HG02588 (cell line): ENCODE measurements around the gene SESN2.

Experiments
- ATAC-seq: cut with Tn5 transposase; IDR thresholded peaks from one replicate; pipeline ENCODE4 v1.9.1; 2021; ENCODE audit warnings: mild to moderate bottlenecking, moderate library complexity; ENCODE audit not compliant: unreplicated experiment

The SESN2 gene

GRCh38 chr1:28249013-28249865 is 10.1 kb upstream of the SESN2 start:
- no peak for ATAC-seq

- ATAC-seq, result no peak
Observed at GRCh38 chr1:28249866-28250295, 9.4 kb upstream of the SESN2 start.

GRCh38 chr1:28256197-28256827 is 3.0 kb upstream of the SESN2 start:
- ATAC-seq, result no peak

GRCh38 chr1:28257736-28258135 is 1.6 kb upstream of the SESN2 start:
- no peak for ATAC-seq

- ATAC-seq, result no peak
Observed at GRCh38 chr1:28258628-28259251, 578 bp upstream of the SESN2 start.

- ATAC-seq, result no peak
Observed at GRCh38 chr1:28259934-28260802, 850 bp downstream of the SESN2 start.

- no peak for ATAC-seq
Observed at GRCh38 chr1:28260803-28261174, 1.5 kb downstream of the SESN2 start.

GRCh38 chr1:28264897-28265296 is 5.6 kb downstream of the SESN2 start:
- no peak for ATAC-seq

- no peak for ATAC-seq
Observed at GRCh38 chr1:28265577-28265976, 6.3 kb downstream of the SESN2 start.

- no peak for ATAC-seq
Observed at GRCh38 chr1:28266920-28267322, 7.6 kb downstream of the SESN2 start.

GRCh38 chr1:28267633-28268032 is 8.3 kb downstream of the SESN2 start:
- ATAC-seq, result no peak

GRCh38 chr1:28269529-28269928 is 10.2 kb downstream of the SESN2 start:
- no peak for ATAC-seq

GRCh38 chr1:28272215-28272852 is 13.0 kb downstream of the SESN2 start:
- ATAC-seq, result no peak

- no peak for ATAC-seq
Observed at GRCh38 chr1:28273216-28273860, 14.0 kb downstream of the SESN2 start.

- ATAC-seq, result no peak
Observed at GRCh38 chr1:28278763-28279162, 19.4 kb downstream of the SESN2 start.

- no peak for ATAC-seq
Observed at GRCh38 chr1:28279721-28280120, 20.4 kb downstream of the SESN2 start.

GRCh38 chr1:28280501-28280900 is 21.2 kb downstream of the SESN2 start:
- no peak for ATAC-seq

- no peak for ATAC-seq
Observed at GRCh38 chr1:28280977-28281381, 21.7 kb downstream of the SESN2 start.

- no peak for ATAC-seq
Observed at GRCh38 chr1:28281608-28282425, 22.5 kb downstream of the SESN2 start.
